ENCODE data around the gene UNC13D.

GRCh38 chr17:75808549-75808904 lies 35.7 kb downstream of the UNC13D start:
- TF ChIP-seq, protein P1, sequence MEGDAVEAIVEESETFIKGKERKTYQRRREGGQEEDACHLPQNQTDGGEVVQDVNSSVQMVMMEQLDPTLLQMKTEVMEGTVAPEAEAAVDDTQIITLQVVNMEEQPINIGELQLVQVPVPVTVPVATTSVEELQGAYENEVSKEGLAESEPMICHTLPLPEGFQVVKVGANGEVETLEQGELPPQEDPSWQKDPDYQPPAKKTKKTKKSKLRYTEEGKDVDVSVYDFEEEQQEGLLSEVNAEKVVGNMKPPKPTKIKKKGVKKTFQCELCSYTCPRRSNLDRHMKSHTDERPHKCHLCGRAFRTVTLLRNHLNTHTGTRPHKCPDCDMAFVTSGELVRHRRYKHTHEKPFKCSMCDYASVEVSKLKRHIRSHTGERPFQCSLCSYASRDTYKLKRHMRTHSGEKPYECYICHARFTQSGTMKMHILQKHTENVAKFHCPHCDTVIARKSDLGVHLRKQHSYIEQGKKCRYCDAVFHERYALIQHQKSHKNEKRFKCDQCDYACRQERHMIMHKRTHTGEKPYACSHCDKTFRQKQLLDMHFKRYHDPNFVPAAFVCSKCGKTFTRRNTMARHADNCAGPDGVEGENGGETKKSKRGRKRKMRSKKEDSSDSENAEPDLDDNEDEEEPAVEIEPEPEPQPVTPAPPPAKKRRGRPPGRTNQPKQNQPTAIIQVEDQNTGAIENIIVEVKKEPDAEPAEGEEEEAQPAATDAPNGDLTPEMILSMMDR (IDR thresholded peaks at IDR 0.05), result no peak
- TF ChIP-seq POLR2AphosphoS5 (IDR thresholded peaks at IDR 0.05) (no peak), EP300 (IDR thresholded peaks at IDR 0.05; ENCODE audit: low read depth) (no peak)

Measured in transverse colon (tissue), 4 donors.